ENCODE data around the gene NOC4L. TPM values are rescaled to one million over a fixed set of nuclear protein-coding genes. Genes with fewer than 3 reads are reported as not detected.

NOC4L gene
- total and polyA plus RNA-seq, 12 donors, result 7.4 to 22.2 (median 9.5) TPM

DNA sequence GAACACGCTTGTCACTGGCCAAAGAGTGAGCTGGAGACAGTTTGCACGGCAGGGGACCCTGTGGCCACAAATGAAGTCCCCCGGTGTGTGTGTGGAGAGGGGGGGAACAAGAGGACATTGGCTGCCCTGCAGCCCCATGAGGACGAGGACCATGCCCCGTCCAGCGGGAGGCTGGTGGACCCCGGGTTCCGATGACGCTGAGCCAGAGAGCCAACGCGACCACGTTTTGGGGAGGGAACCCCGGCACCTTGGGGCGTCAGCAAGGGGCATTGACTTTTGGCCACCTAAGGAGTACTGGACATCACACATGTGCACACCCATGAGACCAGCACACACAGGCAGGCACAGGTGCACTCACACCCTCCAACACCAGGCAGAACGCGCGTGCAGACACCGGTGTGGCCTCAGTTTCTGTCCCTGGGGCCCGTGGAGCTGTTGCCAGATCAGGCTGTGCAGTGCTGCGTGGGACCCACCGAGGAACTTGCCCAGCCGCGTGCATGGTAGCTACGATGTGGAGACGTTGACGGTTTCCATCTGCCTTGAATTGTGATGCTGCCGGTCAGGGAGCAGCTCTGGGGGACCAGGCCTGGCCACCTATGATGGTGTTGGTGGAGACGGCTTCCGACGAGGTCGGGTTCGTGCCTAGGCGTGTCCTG is 26.5 kb downstream of the NOC4L start:
- intact Hi-C loops (cut with DNase I), result no loop called here
- no peaks in the 10 kb centered on the region for H3K36me3 ChIP-seq
- H3K4me3 ChIP-seq, result no peak overlapping the region
- 74 to 79% methylated on average over 33 of the region's 33 CpGs for WGBS, 2 donors
- ATAC-seq (no peak), DNase-seq (peak in 1 of 2 donors; percentile 12)
- peaks cover 0 to 81% (median 54%) of the 10 kb centered on the region in 7 donors for H3K27me3 ChIP-seq
- no peaks in the 10 kb centered on the region for H3K4me1 ChIP-seq
- H3K27ac ChIP-seq, result no peak overlapping the region
- no peaks in the 10 kb centered on the region for H3K9me3 ChIP-seq
- TF ChIP-seq, protein P1, sequence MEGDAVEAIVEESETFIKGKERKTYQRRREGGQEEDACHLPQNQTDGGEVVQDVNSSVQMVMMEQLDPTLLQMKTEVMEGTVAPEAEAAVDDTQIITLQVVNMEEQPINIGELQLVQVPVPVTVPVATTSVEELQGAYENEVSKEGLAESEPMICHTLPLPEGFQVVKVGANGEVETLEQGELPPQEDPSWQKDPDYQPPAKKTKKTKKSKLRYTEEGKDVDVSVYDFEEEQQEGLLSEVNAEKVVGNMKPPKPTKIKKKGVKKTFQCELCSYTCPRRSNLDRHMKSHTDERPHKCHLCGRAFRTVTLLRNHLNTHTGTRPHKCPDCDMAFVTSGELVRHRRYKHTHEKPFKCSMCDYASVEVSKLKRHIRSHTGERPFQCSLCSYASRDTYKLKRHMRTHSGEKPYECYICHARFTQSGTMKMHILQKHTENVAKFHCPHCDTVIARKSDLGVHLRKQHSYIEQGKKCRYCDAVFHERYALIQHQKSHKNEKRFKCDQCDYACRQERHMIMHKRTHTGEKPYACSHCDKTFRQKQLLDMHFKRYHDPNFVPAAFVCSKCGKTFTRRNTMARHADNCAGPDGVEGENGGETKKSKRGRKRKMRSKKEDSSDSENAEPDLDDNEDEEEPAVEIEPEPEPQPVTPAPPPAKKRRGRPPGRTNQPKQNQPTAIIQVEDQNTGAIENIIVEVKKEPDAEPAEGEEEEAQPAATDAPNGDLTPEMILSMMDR (IDR thresholded peaks at IDR 0.05), result no peak

DNA sequence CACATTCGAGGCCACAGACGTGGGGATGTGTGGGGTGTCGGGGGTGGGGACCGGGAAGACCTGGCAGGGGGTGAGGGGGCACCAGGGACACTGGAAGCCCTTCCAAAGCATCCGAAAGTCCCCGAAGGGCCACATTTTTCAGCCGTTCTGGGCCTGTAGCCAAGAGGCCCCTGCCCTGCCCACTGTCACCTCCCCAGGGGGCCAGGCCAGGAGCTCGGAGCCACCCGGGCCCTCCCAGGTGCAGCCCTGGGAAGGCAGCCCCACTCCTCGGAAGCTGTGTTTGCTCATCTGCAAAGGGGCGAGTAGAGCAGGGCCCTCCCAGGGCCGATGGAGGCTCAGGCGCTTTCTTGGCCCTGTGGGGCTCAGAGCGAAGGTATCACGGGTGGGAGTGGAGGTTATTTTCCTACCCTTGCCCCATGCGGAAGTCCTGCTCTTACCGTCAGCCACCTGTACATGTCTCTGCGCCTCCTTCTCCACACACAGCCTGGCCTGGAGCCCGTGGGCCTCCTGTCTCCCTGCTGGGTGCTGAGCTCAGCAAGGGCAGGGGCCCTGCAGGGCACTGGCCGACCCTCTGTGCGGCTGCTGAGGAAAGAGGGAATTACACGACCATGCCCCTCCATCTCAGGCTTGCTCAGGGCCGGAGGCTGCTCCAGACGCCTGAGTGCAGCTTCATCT is 27.2 kb downstream of the NOC4L start:
- Histone ChIP-seq H3K4me3 (no peak overlapping the region), H3K4me1 (no peaks in the 10 kb centered on the region), H3K27ac (no peak overlapping the region), H3K9me3 (no peaks in the 10 kb centered on the region), H3K36me3 (no peaks in the 10 kb centered on the region), H3K27me3 (peaks cover 0 to 87% (median 61%) of the 10 kb centered on the region in 7 donors)
- TF ChIP-seq, protein P1 (IDR thresholded peaks at IDR 0.05), result no peak
- WGBS, 2 donors, result 64 to 71% methylated on average over 24 of the region's 24 CpGs
- intact Hi-C loops (cut with DNase I), result no loop called here
- DNase-seq (peak in 1 of 2 donors; percentile 6), ATAC-seq (no peak)

DNA sequence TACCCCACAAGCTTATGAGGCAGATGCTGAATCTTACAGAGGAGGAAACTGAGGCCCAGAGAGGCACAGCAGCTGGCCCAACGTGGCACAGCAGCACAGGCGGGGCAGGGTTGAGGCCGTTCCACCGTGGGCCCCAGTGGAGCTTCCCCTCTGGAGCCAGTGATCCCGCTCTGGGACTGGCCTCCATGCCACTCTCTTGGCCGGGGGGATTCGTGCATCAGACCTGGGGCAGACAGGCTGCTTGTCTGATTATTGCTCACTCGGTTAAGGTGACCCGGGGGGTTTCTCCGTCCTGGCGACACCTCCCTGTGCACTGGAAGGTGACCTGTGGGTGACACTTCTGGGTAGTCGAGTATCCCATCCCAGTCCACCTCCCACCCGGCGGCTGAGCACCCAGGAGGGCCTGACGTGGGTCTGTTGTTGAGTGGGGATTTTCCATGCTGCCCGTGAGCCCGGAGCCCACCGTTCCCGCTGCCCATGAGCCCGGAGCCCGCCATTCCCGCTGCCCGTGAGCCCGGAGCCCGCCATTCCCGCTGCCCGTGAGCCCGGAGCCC is 27.8 kb downstream of the NOC4L start:
- intact Hi-C loops (cut with DNase I), result no loop called here

DNA sequence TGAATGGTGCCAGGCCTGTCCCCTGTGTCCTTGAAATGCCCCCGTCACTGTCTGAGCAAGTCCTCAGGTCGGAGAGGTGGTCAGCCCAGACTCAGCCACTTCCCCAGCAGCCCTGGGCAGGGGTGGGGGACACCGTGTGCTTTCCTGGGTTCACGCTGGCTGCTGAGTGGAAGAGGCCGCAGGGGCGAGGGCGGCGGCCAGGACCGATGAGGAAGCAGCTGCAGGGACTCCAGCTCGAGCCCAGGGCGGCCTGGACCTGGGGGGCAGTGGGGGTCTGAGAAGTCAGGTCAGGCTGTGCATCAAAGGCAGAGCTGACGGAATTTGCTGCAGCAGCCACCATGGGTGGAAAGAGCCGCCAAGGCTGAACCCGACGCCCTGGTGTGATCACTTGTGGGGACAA is 28.4 kb downstream of the NOC4L start:
- Histone ChIP-seq H3K27me3 (peaks cover 0 to 95% (median 73%) of the 10 kb centered on the region in 7 donors), H3K9me3 (no peaks in the 10 kb centered on the region), H3K4me1 (no peaks in the 10 kb centered on the region), H3K4me3 (no peak overlapping the region), H3K36me3 (no peaks in the 10 kb centered on the region), H3K27ac (no peak overlapping the region)
- DNase-seq (peak in 1 of 2 donors; percentile 4), ATAC-seq (no peak)
- TF ChIP-seq, protein P1 (IDR thresholded peaks at IDR 0.05), result no peak
- 63 to 64% methylated on average over 15 of the region's 15 CpGs for WGBS, 2 donors
- intact Hi-C loops (cut with DNase I), result no loop called here

More for the DNA sequence above, 27.8 kb downstream of the NOC4L start:
- Histone ChIP-seq H3K4me1 (no peaks in the 10 kb centered on the region), H3K9me3 (no peaks in the 10 kb centered on the region), H3K36me3 (no peaks in the 10 kb centered on the region), H3K4me3 (no peak overlapping the region), H3K27me3 (peaks cover 0 to 94% (median 67%) of the 10 kb centered on the region in 7 donors), H3K27ac (no peak overlapping the region)
- 80 to 83% methylated on average over 25 to 28 of the region's 28 CpGs for WGBS, 2 donors
- no peak for ATAC-seq
- TF ChIP-seq, protein P1 (IDR thresholded peaks at IDR 0.05), result no peak
- peak in 1 of 2 donors; percentile 7 for DNase-seq
